Measurements from ENCODE around the gene ETV3. TPM values are rescaled to one million over a fixed set of nuclear protein-coding genes. Genes with fewer than 3 reads are reported as not detected.

The ETV3 gene
- total RNA-seq, 1 experiment from 2014 or later: 7.1 TPM

DNA sequence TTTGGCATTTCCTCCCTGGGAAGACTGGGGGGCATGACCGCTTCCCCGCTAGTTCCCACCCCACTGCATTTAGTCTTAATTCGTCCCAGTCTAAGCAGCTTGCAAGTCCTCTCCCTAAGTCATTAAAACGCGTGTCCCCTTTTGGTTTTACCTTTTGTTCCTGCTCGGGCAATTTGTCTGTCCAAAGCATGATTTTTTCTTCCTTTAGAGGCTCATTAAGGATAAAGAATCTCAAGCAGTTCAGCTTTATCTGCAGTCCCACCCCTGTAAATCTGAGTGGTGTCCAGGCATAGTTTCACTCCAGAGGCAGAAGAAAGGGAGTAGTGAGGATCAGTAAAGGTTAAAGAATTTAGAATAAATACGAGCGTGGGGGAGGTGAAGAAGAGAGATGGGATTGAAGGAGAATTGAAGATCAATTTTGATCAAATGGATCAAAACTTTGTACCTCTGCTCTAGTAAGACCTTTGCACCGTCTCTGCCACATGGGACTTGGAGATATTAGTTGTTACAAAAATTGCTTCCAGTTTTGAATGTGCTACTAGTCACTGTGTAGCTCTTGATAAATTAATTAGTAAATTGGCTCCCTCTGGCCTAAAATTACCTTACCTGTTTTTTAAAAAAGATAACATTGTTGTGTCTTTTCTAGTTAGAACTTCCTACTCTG is 989 bp upstream of the ETV3 start:
- DNase-seq (ENCODE audit: low read depth): no peak

DNA sequence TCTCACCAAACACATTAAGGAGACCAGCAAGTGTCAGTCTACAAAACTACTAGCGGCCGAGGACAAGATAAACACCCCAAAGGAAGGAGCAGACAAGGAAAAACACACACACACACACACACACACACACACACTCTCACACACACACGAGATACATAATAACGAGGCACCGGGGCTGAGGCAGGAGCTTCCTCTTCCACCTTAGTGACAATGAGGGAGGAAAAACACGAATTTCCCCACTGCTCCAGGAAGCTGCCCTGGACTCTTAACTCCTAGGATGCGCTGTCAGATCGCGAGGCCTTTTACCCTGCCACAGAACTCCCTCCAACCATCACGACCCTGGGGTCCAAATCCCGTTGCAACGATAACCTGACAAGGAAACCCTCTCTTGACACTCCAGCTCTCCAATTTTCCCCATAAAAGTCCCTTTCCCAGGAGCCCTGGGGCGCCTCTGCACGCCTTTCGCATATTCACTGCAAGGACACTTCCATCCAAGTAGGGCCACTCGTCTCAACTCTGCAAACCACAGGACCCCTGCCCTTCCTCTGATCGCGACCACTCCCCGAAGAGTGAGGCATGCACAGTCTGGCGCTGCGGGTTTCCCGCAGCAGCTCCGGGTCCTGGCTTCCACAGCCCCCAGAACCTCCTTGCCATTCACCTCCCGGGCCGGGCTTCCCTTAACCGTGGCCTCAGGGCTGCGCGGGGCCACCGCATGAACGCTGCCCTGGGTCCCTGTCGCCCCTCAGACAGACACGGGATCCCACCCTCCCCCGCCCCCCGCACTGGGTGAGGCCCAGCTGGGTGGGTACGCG is 581 bp downstream of the ETV3 start:
- peak; percentile 22 for DNase-seq (ENCODE audit: low read depth)

DNA sequence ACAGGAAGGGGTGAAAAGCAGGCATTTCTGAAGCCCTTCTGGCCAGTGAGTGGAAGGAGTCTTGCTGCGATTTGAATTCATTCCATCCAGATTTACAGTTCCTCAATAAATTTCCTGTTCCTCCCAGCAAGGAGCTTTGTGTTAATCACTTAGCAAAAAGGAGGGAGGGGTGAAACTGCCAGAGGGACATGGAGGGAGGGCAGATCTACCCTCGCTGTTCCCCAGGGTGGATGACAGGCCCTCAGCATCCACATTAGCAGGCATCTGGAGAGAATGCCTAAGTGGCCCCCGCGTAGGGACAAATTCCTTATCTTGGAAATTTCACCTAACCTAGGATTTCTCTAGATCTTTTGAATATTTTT is 1.2 kb downstream of the ETV3 start:
- peak; percentile 40 for DNase-seq (ENCODE audit: low read depth)

DNA sequence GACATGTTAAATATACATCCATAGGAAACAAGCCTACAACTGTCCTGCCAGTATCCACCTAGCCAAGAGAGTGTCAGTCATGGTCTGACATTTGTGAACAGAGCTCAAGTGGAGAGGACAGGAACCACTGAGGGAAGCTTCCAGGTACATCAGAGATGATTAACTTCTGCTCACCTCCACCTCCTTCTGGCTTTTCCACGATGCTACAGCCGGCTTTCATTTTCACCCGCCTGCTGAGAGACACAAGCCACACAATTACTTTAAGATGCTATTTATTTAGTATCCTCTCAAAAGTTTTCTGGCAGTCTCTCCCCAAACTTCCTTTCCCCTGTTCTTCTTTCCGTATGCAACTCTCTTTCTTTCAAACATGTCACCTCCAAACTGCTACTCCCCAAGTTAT is 2.1 kb downstream of the ETV3 start:
- no peak for DNase-seq (ENCODE audit: low read depth)

DNA sequence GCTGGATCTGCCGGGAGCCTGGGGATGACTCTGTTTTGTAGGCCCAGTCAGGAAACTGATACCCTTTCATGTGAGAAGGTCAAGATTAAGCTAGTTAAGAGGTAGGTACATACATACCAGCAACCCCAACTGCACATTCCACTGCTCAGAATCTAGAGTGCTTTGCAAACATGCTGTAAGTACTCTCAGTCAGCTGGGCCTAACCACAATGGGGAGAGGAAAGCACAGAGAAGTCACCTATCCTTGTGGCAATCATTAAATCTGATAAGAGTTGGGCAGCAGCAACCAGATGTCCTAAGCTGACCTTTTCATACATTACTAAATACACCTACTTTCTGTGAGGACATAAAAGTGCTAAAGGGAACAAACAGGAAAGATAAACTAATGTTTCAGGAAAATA is 2.5 kb downstream of the ETV3 start:
- no peak for DNase-seq (ENCODE audit: low read depth)

DNA sequence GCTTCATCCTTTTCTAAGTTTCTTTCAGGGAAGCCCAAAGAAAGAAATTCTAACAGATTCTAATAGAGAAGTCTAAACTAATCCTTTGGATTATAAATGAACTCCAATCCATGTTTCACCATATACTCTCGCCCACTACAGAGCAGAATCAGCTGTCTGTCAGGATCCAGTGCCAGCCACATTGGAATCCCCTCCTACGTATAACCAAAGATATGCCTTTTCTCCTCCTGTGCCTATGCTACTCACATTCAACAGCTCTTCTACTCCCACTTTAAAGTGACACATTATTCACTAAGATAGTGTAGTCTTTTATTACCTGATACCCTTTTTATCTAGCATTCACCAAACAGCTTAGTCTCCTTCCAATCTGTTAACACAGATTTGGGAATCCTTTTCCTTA is 3.1 kb downstream of the ETV3 start:
- no peak for DNase-seq (ENCODE audit: low read depth)

DNA sequence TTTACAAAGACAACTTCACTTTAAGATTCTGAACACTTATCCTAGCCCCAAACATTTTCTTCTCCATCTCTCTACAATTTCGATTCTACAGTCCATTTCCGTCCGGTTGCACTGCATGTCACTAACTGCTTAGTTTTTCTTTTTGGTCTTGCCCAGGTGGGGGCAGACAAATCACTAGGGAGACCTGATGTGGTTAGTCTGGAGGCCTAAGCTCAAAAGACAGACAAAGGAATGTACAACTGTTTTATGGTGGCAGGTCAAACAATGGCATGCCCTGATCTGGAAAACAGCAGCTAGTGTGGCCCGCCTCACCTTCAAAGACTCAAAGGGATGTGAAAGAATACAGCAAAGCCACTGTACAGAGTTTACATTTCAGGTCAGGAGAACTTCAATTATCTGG is 3.8 kb downstream of the ETV3 start:
- DNase-seq (ENCODE audit: low read depth): no peak

DNA sequence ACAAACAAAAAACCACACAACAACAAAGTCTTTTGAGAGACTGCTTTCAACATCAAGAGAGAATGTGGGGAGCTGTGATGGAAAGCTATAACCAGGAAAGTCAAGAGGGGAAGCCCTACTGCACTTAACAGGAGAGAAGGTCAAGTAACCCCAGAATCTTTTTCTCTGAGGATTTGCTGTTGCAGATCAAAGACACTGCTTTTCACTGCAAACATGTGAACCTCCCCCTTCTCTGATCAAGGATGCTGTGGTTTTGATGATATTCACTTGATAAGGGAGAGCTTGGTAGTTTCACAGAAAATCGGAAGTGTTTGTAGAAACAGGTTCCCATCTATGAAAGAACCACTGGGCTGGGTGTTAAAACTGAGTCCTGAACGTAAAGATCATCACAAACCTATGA is 4.8 kb downstream of the ETV3 start:
- no peak for DNase-seq (ENCODE audit: low read depth)

DNA sequence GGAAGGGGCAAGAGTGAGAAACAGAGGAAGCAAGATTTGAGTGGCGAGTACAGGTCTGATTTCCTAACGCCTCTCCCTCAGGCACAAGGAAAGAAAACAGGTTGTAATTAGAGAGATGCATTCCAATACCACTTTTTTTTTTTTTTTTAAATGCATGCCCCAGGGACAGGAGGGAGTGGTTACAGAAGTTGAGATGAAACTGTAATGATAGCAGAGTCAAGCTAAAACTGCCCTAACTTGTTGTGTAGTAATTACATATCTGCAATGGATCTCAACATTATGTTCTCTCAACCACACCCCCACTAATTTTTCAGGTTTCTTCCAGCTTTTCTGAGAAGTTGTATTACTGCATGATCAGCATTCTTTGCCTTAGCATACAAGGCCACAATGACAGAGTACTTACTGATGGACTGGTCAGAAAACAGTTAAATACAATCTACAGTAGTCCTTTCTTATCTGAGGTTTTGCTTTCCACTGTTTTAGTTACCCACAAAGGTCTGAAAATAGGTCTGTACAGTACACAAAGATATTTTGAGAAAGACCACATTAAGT is 5.5 kb downstream of the ETV3 start:
- DNase-seq (ENCODE audit: low read depth): no peak

DNA sequence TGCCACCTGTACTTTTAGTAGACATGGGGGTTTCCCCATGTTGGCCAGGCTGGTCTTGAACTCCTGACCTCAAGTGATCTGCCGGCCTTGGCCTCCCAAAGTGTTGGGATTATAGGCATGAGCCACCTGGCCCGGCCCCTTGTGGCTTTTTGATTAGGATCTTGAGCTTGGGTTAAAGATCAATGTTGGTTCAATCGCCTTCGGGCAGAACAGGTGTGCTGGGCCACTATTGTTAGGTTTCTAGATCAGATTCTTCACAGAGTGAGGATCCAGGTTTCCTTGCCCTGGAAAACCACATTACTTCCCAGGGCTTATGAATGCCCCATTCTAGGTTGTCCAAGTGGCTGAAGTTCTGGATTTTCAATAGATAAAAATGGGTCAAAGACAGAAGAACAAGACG is 6.1 kb downstream of the ETV3 start:
- DNase-seq (ENCODE audit: low read depth): no peak

DNA sequence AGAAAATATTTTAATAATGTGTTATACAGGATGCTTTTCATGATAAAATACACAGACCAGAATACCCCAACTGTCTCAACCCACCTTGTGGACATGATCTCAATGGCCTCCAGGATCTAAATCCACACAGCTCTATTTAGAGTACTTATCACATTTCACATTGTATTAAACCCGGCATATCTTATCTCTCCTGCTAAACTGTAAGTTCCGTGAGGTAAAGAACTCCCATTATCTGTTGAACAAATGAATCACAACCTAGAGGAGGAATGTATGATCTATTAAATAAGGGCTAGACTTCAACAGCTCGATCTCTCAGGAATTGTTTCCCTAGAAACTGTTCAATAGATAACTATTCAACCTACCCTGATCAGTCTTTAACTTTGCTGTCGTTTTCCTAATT is 6.9 kb downstream of the ETV3 start:
- DNase-seq (ENCODE audit: low read depth): no peak

DNA sequence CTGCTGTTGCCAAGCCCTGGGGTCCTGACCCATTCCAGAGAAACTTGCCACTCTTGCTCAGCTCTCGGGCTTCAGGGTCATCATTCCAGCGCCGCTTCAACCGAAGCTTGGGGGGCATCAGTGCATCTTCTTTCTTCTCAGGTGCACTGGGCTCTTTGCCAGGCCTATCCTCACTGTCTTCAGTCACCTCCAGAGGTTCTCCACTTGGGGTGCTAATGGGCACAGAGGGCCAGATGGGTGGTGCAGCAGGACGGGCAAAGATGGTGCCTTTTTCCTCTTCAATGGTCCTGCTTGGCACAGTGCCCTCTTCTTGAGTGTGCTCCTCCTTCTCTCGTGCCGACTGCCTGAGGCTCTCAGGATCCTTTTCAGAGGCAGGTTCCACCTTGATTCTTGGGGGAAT is 13.3 kb downstream of the ETV3 start:
- DNase-seq (ENCODE audit: low read depth): no peak

DNA sequence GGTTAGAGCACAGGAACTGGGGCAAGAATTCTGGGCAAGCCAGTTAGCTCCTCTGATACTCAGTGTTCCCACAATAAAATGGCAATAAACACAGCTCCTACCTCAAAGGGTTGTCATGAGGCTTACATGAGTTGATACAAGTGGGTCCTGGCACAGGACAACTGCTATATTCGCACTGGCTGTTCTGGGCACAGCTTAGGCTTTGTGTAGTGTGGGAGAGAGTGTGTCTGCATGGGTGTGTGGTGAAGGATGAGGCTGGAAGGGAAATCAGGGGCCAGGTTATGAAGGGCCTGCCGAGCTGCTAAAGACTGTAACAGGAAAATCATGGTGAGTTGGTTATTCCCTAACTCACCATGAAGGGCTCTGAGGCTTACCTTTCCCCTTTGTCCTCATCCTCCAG is 18.7 kb downstream of the ETV3 start:
- DNase-seq (ENCODE audit: low read depth): no peak

DNA sequence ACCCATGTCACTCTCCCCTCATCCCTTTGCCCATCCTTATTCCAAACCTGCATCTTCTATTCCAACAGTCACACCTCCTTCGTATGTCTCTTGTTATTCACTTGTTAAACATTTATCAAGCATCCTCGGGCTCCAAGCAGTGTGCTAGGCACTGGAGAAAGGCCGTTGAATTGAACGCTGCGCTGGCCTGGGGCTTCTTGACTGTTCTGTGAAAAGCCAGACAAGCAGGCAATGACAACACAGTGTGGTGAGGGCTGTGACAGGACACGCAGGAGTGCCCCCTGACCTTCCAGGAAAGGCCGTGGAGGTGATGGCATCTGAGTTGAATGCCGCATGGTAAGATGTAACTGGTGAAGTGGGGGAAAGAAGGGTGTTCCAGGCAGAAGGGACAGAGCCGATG is 19.2 kb downstream of the ETV3 start:
- DNase-seq (ENCODE audit: low read depth): no peak

DNA sequence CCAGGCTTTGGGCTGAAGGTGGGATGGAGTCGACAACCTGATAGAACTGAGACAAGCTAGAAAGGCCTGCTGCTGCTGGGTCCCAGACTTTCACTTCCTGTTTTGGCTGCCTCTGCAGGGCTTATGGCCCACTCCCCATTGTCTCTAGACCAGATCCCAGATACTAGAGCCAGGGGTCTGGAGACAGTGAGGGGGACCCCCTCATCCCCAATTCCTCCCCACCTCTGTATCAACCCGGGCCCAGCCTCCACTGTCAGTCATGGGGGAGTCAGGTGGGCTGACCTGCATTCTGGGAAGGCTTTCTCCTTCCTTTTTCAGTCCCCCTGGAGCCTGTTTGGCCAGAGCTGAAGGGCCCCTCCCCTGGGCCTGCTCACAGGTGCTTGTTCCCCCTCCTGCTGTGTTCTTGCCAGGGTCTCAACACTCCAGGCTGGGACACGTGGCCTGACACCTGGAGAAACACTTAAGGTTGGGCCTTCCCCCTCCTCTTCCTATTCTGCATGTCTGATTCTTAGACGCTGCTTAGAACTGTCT is 20.6 kb downstream of the ETV3 start:
- DNase-seq (ENCODE audit: low read depth): no peak

DNA sequence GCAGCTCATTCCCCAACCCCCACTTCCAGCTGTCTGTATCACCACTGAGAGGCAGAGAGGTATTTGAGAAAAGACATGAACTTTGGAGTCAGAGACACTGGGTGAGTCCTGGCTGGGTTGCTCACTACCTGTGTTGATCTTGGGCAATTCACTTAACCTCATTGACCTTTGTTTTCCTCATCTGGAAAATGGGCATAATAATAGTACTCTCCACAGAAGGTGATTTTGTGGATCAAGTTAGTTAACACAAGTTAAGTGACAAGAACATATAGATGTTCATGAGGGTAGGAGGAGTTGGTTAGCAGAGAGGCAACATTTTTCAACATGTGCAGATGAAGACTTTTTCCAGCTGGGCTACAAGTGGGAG is 21.5 kb downstream of the ETV3 start:
- no peak for DNase-seq (ENCODE audit: low read depth)

DNA sequence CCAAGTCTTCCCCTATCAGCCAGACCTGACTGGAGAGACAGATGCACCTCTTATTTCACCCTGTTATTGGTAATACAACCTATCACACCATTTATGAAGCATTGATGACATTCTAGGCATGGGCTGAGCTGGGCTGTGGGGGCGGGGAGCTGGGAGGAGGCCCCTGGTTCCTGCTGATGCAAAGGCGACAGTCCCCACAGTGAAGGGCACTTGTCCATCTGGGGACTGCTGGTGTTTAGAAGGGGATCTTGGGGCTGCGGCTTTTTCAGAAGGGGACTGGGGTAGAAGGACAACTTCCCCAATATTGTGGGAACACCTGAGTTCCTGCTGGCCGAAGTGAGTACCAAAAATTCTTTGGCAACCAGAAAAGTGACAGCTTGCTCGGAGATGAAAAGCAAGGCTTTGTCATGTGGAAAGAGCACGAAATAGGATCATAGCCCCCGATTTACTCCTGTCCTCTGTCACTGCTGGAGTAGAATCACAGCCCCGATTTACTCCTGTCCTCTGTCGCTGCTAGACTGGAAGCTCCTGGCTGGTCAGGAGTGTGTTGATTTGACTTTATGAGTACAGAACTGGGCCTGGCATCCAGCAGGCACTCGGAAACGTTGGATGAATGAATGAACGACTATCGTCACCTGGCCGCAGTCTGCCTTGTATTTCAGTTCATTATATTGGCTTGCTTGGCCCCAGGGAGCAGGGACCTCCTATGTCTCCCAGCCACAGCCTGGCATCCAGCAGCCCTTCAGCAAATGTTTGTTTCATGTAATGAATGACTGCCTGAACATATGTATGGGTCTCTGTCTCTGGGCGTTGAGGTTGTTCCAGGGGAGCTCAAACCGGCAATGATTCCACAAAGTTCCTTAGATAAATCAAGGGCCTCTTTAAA is 22.1 kb downstream of the ETV3 start:
- no peak for DNase-seq (ENCODE audit: low read depth)

DNA sequence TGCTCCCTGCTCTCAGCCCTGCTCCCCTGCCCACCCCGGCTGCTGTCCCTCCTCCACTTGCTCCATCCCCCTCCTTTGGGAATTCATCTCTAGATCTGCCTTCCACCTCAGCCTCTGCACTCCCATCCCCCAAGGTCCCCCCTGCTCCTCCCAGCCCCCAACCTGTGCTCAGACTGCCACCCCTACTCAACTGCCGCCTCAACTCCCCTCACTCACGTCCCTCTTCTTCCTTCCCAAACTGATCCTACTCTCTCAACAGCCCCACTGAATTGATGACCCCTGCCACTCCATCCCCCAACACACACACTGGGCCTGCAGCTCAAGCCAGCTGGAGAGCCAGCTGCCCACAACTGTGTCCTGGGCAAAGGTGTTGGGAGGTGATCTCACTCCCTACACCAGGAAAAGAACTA is 22.8 kb downstream of the ETV3 start:
- no peak for DNase-seq (ENCODE audit: low read depth)

DNA sequence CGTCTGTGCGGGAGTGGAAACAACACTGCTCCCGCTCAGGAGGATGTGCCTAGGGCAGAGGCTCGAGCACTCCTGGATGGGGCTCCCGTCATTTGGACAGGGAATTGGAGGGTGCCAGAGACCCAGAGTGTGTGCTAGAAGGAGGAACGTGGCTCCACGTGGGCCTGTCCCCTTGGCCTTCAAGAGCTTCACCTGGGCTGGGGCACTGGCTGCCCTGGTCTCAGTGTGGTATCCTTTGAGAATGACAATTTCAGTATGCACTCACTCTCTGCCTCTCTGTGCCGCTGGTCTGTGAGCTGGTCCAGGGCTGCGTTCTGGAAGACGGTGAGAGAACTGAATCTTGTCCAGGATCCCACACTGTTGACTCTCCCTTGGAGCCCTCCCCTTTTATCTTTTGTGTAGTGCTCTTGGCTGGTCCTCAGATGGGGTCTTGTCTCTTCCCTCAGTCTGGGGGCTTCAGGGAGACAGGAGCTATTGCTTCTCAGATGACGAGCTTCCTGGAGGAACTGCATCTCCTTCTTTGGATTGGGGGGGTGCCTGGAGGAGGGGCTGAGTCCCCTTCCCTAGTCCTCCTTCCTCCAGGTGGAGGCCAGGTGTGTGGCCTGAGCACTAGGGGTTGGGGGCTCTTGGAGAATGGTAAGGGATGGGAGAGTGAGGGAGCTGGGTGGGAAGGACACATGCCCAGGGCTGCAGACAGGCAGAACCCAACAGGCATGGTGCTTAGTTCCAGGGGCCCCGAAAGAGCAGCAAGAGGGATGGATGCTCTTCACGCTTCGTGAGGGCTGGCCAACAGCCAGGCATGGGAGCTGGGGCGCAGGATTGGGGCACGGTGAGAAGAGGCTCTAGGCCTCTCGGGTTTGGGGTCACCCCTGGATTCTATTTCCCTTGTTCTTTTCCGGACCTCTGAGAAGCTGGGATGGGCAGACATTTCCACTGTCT is 23.7 kb downstream of the ETV3 start:
- DNase-seq (ENCODE audit: low read depth): no peak

DNA sequence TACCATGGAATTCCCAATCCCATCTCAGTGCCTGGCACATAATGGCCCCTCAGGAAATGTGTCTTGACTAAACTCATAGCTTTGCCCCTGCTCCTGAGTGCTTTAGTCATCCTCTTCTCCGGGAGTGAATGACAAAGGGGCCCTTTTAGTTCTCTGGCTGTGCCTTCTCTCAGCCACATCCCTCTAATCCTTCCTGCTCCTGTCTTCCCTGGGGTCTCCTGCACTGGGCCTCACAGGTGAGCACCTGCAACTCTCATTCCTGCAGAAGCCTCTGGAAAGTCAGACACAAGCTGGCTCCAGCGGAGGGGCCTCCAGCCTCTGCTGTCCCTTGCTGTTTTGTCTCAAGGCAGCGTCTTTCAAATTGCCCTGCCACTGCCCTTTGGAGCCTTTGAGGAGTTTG is 24.6 kb downstream of the ETV3 start:
- DNase-seq (ENCODE audit: low read depth): no peak

DNA sequence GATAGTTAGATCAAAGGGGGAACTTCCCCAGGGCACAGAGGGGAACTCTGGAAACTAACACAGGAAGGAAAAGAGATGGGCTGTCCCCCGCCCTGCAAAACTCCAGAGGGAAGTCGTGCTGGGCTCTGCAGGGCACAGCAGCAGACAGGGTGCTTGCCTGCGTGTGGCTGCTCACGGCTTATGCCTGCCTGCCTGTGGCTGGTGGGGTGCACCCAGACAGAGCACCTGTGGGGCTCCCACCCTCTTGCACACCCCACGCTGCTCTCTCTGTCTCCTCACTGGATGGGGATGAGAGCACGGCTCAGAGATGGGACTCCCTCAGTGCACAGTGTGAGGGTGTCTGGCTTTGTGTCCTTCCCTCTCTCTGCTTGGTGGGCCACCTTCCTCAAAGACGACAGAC is 25.1 kb downstream of the ETV3 start:
- DNase-seq (ENCODE audit: low read depth): no peak
